HEK293 (cell line): Measurements from ENCODE around the gene RNF133.

ENCODE experiments used
- CTCF ChIA-PET: fragments of 350-600 bp; formaldehyde crosslinking; extraction: SDS; loops from one replicate; lab custom pipeline; 2021; ENCODE audit warnings: antibody characterized with exemption; lab: Yijun Ruan, JAX
- POLR2A ChIA-PET: fragments of 300-600 bp; formaldehyde crosslinking; extraction: SDS; loops from one replicate; lab custom pipeline; 2020; ENCODE audit warnings: antibody characterized with exemption, inconsistent platforms; lab: Yijun Ruan, JAX
- H3K27ac ChIP-seq: fragments of 200-500 bp; sonication (Bioruptor generic); 2 replicates; pipeline ENCODE4 v1.5.1; 2014; ENCODE audit warnings: low read depth, low read length, control low read depth, inconsistent platforms; ENCODE audit errors: extremely low read depth
- H3K36me3 ChIP-seq, 2 experiments: fragments of 200-500 bp in 1 of 2; sonication (Bioruptor generic) in 1 of 2; 1 replicate in 1 of 2; 2 replicates in 1 of 2; pipeline ENCODE4 v1.5.1; 2014 to 2017; ENCODE audit warnings: inconsistent platforms in 2 of 2, low read length in 2 of 2; ENCODE audit not compliant: control insufficient read depth in 2 of 2, insufficient read depth in 1 of 2
- H3K4me1 ChIP-seq: fragments of 200-500 bp; sonication (Bioruptor generic); 2 replicates; pipeline ENCODE4 v1.5.1; 2014; ENCODE audit warnings: mild to moderate bottlenecking, low read length, inconsistent platforms; ENCODE audit not compliant: control insufficient read depth, insufficient read depth
- H3K4me3 ChIP-seq: 2 replicates; pipeline ENCODE4 v1.5.1; 2011; ENCODE audit warnings: low read depth, mild to moderate bottlenecking, control low read depth, low read length, moderate library complexity
- H3K9me3 ChIP-seq: fragments of 200-500 bp; sonication (Bioruptor generic); 2 replicates; pipeline ENCODE4 v1.5.1; 2014; ENCODE audit warnings: low read depth, low read length, inconsistent platforms; ENCODE audit not compliant: control insufficient read depth, insufficient read depth
- AEBP2 ChIP-seq: fragments of 450-650 bp; formaldehyde crosslinking; IDR thresholded peaks from 2 replicates; pipeline ENCODE4 v1.5.1; 2016; ENCODE audit warnings: missing biosample characterization, missing genetic modification characterization, borderline replicate concordance
- GLIS1 ChIP-seq: fragments of 450-650 bp; formaldehyde crosslinking; IDR thresholded peaks from 2 replicates; pipeline ENCODE4 v1.5.1; 2016; ENCODE audit warnings: missing biosample characterization, missing genetic modification characterization
- MEIS1 ChIP-seq: sonication (generic); formaldehyde crosslinking; IDR thresholded peaks from 2 replicates; pipeline ENCODE4 v1.8.1; 2022; ENCODE audit warnings: missing genetic modification reagents, mild to moderate bottlenecking, borderline replicate concordance
- SP2 ChIP-seq: fragments of 450-650 bp; formaldehyde crosslinking; IDR thresholded peaks from 2 replicates; pipeline ENCODE4 v1.5.1; 2016; ENCODE audit warnings: missing biosample characterization, missing genetic modification characterization
- ZBTB1 ChIP-seq: fragments of 450-650 bp; formaldehyde crosslinking; IDR thresholded peaks from 2 replicates; pipeline ENCODE4 v1.5.1; 2016; ENCODE audit warnings: missing biosample characterization, missing genetic modification characterization
- ZBTB44 ChIP-seq: fragments of 450-650 bp; IDR thresholded peaks from 2 replicates; pipeline ENCODE4 v1.5.1; 2018; ENCODE audit warnings: missing biosample characterization, mild to moderate bottlenecking, missing genetic modification characterization
- ZBTB8A ChIP-seq: fragments of 450-650 bp; formaldehyde crosslinking; IDR thresholded peaks from 2 replicates; pipeline ENCODE4 v1.5.1; 2016; ENCODE audit warnings: missing biosample characterization, missing genetic modification characterization
- ZFHX2 ChIP-seq: fragments of 450-650 bp; formaldehyde crosslinking; conservative IDR thresholded peaks from 2 replicates; pipeline ENCODE4 v1.5.1; 2016; ENCODE audit warnings: missing biosample characterization, missing genetic modification characterization
- ZNF121 ChIP-seq: fragments of 450-650 bp; formaldehyde crosslinking; IDR thresholded peaks from 2 replicates; pipeline ENCODE4 v1.5.1; 2016; ENCODE audit warnings: missing biosample characterization, missing genetic modification characterization
- ZNF155 ChIP-seq: fragments of 450-650 bp; formaldehyde crosslinking; IDR thresholded peaks from 2 replicates; pipeline ENCODE4 v1.5.1; 2016; ENCODE audit warnings: missing biosample characterization, missing genetic modification characterization
- ZNF2 ChIP-seq: fragments of 450-650 bp; formaldehyde crosslinking; IDR thresholded peaks from 2 replicates; pipeline ENCODE4 v1.5.1; 2016; ENCODE audit warnings: missing biosample characterization, missing genetic modification characterization
- ZNF221 ChIP-seq: fragments of 450-650 bp; formaldehyde crosslinking; IDR thresholded peaks from 2 replicates; pipeline ENCODE4 v1.5.1; 2017; ENCODE audit warnings: missing biosample characterization, missing genetic modification characterization, borderline replicate concordance
- ZNF394 ChIP-seq: fragments of 450-650 bp; formaldehyde crosslinking; IDR thresholded peaks from 2 replicates; pipeline ENCODE4 v1.5.1; 2016; ENCODE audit warnings: missing biosample characterization, missing genetic modification characterization, mild to moderate bottlenecking, moderate library complexity, borderline replicate concordance
- ZNF473 ChIP-seq: fragments of 450-650 bp; formaldehyde crosslinking; IDR thresholded peaks from 2 replicates; pipeline ENCODE4 v1.5.1; 2017; ENCODE audit warnings: missing biosample characterization, missing genetic modification characterization
- ZNF510 ChIP-seq: fragments of 450-650 bp; formaldehyde crosslinking; IDR thresholded peaks from 2 replicates; pipeline ENCODE4 v1.5.1; 2018; ENCODE audit warnings: mild to moderate bottlenecking, missing genetic modification characterization, missing biosample characterization; ENCODE audit not compliant: insufficient replicate concordance
- ZNF513 ChIP-seq: fragments of 450-650 bp; IDR thresholded peaks from 2 replicates; pipeline ENCODE4 v1.5.1; 2018; ENCODE audit warnings: missing biosample characterization, missing genetic modification characterization
- ZNF549 ChIP-seq: fragments of 450-650 bp; IDR thresholded peaks from 2 replicates; pipeline ENCODE4 v1.5.1; 2018; ENCODE audit warnings: missing biosample characterization, missing genetic modification characterization, mild to moderate bottlenecking, inconsistent platforms, moderate library complexity
- ZNF785 ChIP-seq: fragments of 450-650 bp; formaldehyde crosslinking; IDR thresholded peaks from 2 replicates; pipeline ENCODE4 v1.5.1; 2016; ENCODE audit warnings: missing biosample characterization, missing genetic modification characterization

RNF133 gene, protein sequence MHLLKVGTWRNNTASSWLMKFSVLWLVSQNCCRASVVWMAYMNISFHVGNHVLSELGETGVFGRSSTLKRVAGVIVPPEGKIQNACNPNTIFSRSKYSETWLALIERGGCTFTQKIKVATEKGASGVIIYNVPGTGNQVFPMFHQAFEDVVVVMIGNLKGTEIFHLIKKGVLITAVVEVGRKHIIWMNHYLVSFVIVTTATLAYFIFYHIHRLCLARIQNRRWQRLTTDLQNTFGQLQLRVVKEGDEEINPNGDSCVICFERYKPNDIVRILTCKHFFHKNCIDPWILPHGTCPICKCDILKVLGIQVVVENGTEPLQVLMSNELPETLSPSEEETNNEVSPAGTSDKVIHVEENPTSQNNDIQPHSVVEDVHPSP

DNA sequence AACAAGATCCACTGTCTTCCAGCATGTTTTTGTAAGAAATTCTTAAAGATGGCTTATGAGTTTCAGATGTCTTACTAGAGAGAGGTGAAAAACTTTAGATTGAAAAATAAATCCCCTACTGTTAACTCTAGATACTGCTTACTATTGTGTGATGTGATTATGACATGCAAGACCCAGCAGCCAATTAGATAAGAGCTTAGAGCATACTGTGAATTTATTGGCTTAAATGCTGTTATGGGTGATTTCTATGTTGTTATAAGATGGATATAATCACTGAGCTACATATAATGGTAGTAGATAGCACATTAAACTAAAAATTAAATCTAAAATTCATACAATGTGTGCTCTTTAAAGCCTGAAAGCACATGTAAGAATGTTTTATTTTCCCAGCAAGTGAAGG lies at the start of gene RNF133:
Gene RNF133 (minus strand): TSS at position 101 of the 400 bp plus-strand sequence. CDS start 199 bp downstream, outside the sequence.
- H3K4me1 ChIP-seq, result no peaks in the 10 kb centered on the region
- H3K36me3 ChIP-seq, result no peaks in the 10 kb centered on the region
- no peak within 1 kb of the TSS for H3K27ac ChIP-seq
- POLR2A ChIA-PET, result no interaction called here
- no peak within 1 kb of the TSS for H3K4me3 ChIP-seq
- CTCF ChIA-PET, result interaction anchor here (1.9 kb wide), 1 partner anchor 10 kb away, joined by 4 read pairs; no protein-coding TSS in a partner anchor
- TF ChIP-seq ZNF473 (no peak), ZNF155 (tag by site-specific recombination) (no peak), AEBP2 (tag by site-specific recombination) (no peak), ZBTB1 (no peak), ZBTB8A (tag by site-specific recombination) (no peak), ZBTB44 (tag by site-specific recombination) (no peak), MEIS1 (no peak), ZNF121 (tag by site-specific recombination) (no peak), ZNF549 (no peak), ZNF221 (tag by site-specific recombination) (no peak), ZFHX2 (no peak), ZNF394 (tag by site-specific recombination) (no peak), ZNF510 (tag by site-specific recombination) (no peak), ZNF2 (tag by site-specific recombination) (no peak)
- no peaks in the 10 kb centered on the region for H3K9me3 ChIP-seq

- ChIA-PET CTCF (no interaction called here), POLR2A (no interaction called here)
- H3K4me3 ChIP-seq, result no peak overlapping the region
- no peaks in the 10 kb centered on the region for H3K9me3 ChIP-seq
- no peaks in the 10 kb centered on the region for H3K36me3 ChIP-seq
- H3K4me1 ChIP-seq, result no peaks in the 10 kb centered on the region
- H3K27ac ChIP-seq, result no peak overlapping the region
- TF ChIP-seq ZNF513 (tag by site-specific recombination), result no peak
- no peak for TF ChIP-seq ZNF785 (tag by site-specific recombination)
- TF ChIP-seq, all 188 proteins: peak for 0
Measured at GRCh38 chr7:122748195-122748594, 49.3 kb upstream of the RNF133 start.

- H3K9me3 ChIP-seq, result no peaks in the 10 kb centered on the region
- no peaks in the 10 kb centered on the region for H3K4me1 ChIP-seq
- H3K4me3 ChIP-seq, result no peak overlapping the region
- ChIA-PET CTCF (no interaction called here), POLR2A (no interaction called here)
- TF ChIP-seq GLIS1 (tag by site-specific recombination) (0 out of 2 replicates have a peak, but pooled peaks have one; percentile 12), SP2 (tag by site-specific recombination) (no peak)
- H3K36me3 ChIP-seq, result no peaks in the 10 kb centered on the region
- no peak overlapping the region for H3K27ac ChIP-seq
Measured at GRCh38 chr7:122746948-122747347, 48.0 kb upstream of the RNF133 start.
